ENCODE results near the gene RASSF3.

RASSF3 gene

DNA sequence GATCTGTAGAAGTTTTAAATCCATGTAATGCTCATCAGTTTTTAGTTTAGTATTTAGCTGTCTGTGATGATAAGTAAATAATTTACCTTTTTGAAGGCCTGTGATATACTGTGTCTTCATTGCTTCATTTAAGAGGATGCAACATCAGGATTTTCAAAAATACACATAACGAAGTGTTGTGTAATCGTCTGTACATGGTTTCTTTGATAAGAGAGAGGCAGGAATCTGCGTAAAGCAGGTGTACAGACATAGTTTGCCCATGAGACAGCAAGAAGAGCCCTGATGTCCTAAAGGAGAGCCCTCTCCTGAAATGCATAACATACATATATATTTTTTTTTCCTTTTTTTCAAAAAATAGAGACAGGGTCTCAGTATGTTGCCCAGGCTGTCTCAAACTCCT, 44.8 kb downstream of the RASSF3 start:
- TF ChIP-seq RAD21 (IDR thresholded peaks at IDR 0.05; ENCODE audit: low read depth): no peak
- TF ChIP-seq NFIC (IDR thresholded peaks at IDR 0.05): no peak
- TF ChIP-seq, protein P1, sequence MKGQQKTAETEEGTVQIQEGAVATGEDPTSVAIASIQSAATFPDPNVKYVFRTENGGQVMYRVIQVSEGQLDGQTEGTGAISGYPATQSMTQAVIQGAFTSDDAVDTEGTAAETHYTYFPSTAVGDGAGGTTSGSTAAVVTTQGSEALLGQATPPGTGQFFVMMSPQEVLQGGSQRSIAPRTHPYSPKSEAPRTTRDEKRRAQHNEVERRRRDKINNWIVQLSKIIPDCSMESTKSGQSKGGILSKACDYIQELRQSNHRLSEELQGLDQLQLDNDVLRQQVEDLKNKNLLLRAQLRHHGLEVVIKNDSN (IDR thresholded peaks at IDR 0.05): no peak
- TF ChIP-seq, protein P2, sequence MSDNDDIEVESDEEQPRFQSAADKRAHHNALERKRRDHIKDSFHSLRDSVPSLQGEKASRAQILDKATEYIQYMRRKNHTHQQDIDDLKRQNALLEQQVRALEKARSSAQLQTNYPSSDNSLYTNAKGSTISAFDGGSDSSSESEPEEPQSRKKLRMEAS (IDR thresholded peaks at IDR 0.05): no peak
- no peak for TF ChIP-seq YY1 (IDR thresholded peaks at IDR 0.05; ENCODE audit: low read depth)
- no peak for TF ChIP-seq TCF12 (IDR thresholded peaks at IDR 0.05; ENCODE audit: low read depth)
- no peak for TF ChIP-seq FOXM1 (IDR thresholded peaks at IDR 0.05; ENCODE audit: borderline replicate concordance, low read depth)
- TF ChIP-seq ZBTB7A (IDR thresholded peaks at IDR 0.05; ENCODE audit: low read depth): no peak
- TF ChIP-seq CREB1 (IDR thresholded peaks at IDR 0.05; ENCODE audit: low read depth): no peak
- TF ChIP-seq, protein P3, sequence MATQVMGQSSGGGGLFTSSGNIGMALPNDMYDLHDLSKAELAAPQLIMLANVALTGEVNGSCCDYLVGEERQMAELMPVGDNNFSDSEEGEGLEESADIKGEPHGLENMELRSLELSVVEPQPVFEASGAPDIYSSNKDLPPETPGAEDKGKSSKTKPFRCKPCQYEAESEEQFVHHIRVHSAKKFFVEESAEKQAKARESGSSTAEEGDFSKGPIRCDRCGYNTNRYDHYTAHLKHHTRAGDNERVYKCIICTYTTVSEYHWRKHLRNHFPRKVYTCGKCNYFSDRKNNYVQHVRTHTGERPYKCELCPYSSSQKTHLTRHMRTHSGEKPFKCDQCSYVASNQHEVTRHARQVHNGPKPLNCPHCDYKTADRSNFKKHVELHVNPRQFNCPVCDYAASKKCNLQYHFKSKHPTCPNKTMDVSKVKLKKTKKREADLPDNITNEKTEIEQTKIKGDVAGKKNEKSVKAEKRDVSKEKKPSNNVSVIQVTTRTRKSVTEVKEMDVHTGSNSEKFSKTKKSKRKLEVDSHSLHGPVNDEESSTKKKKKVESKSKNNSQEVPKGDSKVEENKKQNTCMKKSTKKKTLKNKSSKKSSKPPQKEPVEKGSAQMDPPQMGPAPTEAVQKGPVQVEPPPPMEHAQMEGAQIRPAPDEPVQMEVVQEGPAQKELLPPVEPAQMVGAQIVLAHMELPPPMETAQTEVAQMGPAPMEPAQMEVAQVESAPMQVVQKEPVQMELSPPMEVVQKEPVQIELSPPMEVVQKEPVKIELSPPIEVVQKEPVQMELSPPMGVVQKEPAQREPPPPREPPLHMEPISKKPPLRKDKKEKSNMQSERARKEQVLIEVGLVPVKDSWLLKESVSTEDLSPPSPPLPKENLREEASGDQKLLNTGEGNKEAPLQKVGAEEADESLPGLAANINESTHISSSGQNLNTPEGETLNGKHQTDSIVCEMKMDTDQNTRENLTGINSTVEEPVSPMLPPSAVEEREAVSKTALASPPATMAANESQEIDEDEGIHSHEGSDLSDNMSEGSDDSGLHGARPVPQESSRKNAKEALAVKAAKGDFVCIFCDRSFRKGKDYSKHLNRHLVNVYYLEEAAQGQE (IDR thresholded peaks at IDR 0.05; ENCODE audit: low read depth): no peak
- TF ChIP-seq TAF1 (IDR thresholded peaks at IDR 0.05; ENCODE audit: low read depth): no peak
- no peak for TF ChIP-seq CEBPB (IDR thresholded peaks at IDR 0.05)
- no peak for TF ChIP-seq EGR1 (IDR thresholded peaks at IDR 0.05)
- no peak for TF ChIP-seq TEAD4 (IDR thresholded peaks at IDR 0.05)
- no peak for TF ChIP-seq EP300 (IDR thresholded peaks at IDR 0.05; ENCODE audit: borderline replicate concordance)

DNA sequence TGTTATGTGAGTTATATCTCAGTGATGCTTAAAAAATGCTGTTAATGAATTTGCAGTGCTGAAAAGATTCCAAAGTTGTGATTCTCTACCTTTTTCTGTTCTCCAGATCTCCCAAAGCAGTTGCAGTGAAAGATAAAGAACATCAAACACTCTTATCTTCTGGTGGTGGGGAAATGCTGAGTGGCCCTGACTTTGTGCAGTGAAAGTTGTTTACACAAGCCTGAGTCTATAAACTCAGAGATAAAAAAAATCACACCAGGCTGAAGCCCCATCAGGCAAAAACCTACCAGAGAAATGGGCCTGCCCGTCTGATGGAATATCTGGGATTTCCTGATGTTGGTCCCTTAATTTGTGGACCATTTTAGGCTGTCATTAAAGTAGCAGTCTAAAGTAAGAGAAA, 46.1 kb downstream of the RASSF3 start:
- no peak for TF ChIP-seq NFIC (IDR thresholded peaks at IDR 0.05)
- TF ChIP-seq, protein P2 (IDR thresholded peaks at IDR 0.05): no peak
- TF ChIP-seq TAF1 (IDR thresholded peaks at IDR 0.05; ENCODE audit: low read depth): no peak
- TF ChIP-seq, protein P3 (IDR thresholded peaks at IDR 0.05; ENCODE audit: low read depth): no peak
- TF ChIP-seq TEAD4 (IDR thresholded peaks at IDR 0.05): no peak
- no peak for TF ChIP-seq TCF12 (IDR thresholded peaks at IDR 0.05; ENCODE audit: low read depth)
- no peak for TF ChIP-seq YY1 (IDR thresholded peaks at IDR 0.05; ENCODE audit: low read depth)
- TF ChIP-seq FOXM1 (IDR thresholded peaks at IDR 0.05; ENCODE audit: borderline replicate concordance, low read depth): no peak
- TF ChIP-seq, protein P1 (IDR thresholded peaks at IDR 0.05): no peak
- no peak for TF ChIP-seq EP300 (IDR thresholded peaks at IDR 0.05; ENCODE audit: borderline replicate concordance)
- no peak for TF ChIP-seq RAD21 (IDR thresholded peaks at IDR 0.05; ENCODE audit: low read depth)
- TF ChIP-seq CEBPB (IDR thresholded peaks at IDR 0.05): no peak
- TF ChIP-seq EGR1 (IDR thresholded peaks at IDR 0.05): no peak
- no peak for TF ChIP-seq CREB1 (IDR thresholded peaks at IDR 0.05; ENCODE audit: low read depth)
- no peak for TF ChIP-seq ZBTB7A (IDR thresholded peaks at IDR 0.05; ENCODE audit: low read depth)

DNA sequence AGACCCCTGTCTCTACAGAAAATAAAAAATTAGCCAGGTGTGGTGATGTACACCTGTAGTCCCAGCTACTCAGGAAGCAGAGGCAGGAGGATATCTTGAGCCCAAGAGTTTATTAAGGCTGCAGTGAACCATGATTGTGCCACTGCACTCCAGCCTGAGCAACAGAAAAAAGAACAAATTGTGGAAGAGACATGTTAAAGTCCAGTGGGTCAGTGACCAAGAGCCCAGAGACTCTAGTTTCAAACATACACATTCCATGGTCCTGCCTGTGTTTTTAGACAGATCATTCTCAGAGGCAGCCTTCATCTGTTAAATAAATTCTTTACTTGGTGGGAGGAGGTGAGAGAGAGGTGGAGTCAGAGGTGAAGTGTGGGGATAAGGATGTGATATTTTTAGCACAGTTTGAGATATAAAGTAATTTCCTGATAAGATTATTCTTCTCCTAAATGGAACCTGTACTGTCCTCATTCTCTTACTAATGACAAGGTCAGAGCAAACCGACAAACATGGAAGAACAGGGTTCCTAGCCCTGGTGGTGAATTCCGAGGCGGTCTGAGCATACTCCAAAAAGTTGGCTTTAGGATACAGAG, 48.7 kb downstream of the RASSF3 start:
- TF ChIP-seq ZBTB7A (IDR thresholded peaks at IDR 0.05; ENCODE audit: low read depth): no peak
- TF ChIP-seq YY1 (IDR thresholded peaks at IDR 0.05; ENCODE audit: low read depth): no peak
- TF ChIP-seq TEAD4 (IDR thresholded peaks at IDR 0.05): no peak
- TF ChIP-seq RAD21 (IDR thresholded peaks at IDR 0.05; ENCODE audit: low read depth): no peak
- TF ChIP-seq FOXM1 (IDR thresholded peaks at IDR 0.05; ENCODE audit: borderline replicate concordance, low read depth): no peak
- TF ChIP-seq CREB1 (IDR thresholded peaks at IDR 0.05; ENCODE audit: low read depth): no peak
- no peak for TF ChIP-seq CEBPB (IDR thresholded peaks at IDR 0.05)
- TF ChIP-seq NFIC (IDR thresholded peaks at IDR 0.05): no peak

DNA sequence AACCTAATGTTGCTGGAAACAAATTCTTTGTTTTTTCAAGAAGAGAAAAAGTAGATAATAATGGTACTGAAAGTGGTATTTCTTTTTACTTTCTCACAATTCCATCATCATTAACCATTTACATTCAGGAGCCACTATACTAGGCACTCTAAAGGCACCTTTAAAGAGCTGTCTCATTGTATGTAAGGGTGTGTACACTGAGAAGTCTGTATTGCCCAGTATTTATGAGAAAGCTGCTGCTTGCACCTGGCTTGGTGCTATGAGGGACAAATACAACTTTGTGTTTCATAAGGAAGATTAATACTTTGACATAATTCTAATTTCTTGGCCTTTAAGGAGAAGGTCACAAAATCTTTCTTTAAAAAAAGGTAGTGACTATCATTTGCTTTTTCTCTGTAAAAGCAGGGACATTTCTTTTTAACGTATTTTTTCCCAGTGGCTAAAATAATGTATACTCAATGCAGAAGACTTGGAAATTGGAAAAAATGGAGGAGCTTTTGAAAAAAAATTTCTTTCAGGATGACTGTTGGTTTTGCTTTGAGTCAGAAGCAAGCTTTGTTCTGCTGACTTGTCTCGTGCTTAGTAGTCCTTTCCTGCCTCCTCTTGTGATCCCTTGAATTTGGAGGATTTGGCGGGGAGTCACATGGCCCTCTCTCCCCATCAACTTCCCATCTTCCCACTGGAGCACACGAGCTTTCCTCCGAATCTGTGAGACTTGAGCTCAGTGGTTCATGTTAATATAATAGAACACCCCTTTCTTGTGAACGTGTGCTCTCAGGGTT, 50.1 kb downstream of the RASSF3 start:
- TF ChIP-seq TCF12 (IDR thresholded peaks at IDR 0.05; ENCODE audit: low read depth) (no peak), CEBPB (IDR thresholded peaks at IDR 0.05) (no peak), NFIC (IDR thresholded peaks at IDR 0.05) (no peak), FOXM1 (IDR thresholded peaks at IDR 0.05; ENCODE audit: borderline replicate concordance, low read depth) (no peak), RAD21 (IDR thresholded peaks at IDR 0.05; ENCODE audit: low read depth) (no peak), EGR1 (IDR thresholded peaks at IDR 0.05) (no peak), TEAD4 (IDR thresholded peaks at IDR 0.05) (no peak), YY1 (IDR thresholded peaks at IDR 0.05; ENCODE audit: low read depth) (no peak)
- TF ChIP-seq, protein P1 (IDR thresholded peaks at IDR 0.05): no peak
- TF ChIP-seq, protein P3 (IDR thresholded peaks at IDR 0.05; ENCODE audit: low read depth): no peak
- TF ChIP-seq, protein P2 (IDR thresholded peaks at IDR 0.05): no peak

Data from Ishikawa (cell line).